PC-3 (cell line): Measurements from ENCODE around the gene PROSER3. TPM values are rescaled to one million over a fixed set of nuclear protein-coding genes. Genes with fewer than 3 reads are reported as not detected.

ENCODE experiments used
- ATAC-seq: fragments of 200-7000 bp; cut with Tn5 transposase; 2 replicates; pipeline ENCODE4 v1.9.1; 2020; ENCODE audit warnings: mild to moderate bottlenecking, moderate library complexity
- BruUV-seq: library from RNA; stranded (reverse); fragments of 400-500 nt; replicated peaks from 2 replicates; lab custom pipeline; 2021; lab: Mats Ljungman, UMichigan
- CTCF ChIA-PET: fragments of 300-600 bp; sonication (Branson Sonifier 250); formaldehyde crosslinking; loops from one replicate; lab custom pipeline; 2022; ENCODE audit warnings: antibody characterized with exemption; lab: Charles Lee
- POLR2A ChIA-PET: fragments of 300-600 bp; sonication (Branson Sonifier 250); formaldehyde crosslinking; loops from one replicate; lab custom pipeline; 2022; ENCODE audit warnings: antibody characterized with exemption; ENCODE audit not compliant: unreplicated experiment; lab: Charles Lee
- DNase-seq: peaks from one replicate; pipeline ENCODE4 v3.0.0-alpha.2; 2015
- H2AFZ ChIP-seq: fragments of 300-600 bp; sonication (generic); 2 replicates; pipeline ENCODE4 v1.6.0; 2016; ENCODE audit warnings: antibody characterized with exemption, low read length
- H3F3A ChIP-seq: fragments of 300-600 bp; sonication (generic); one replicate; pipeline ENCODE4 v1.6.0; 2017; ENCODE audit warnings: antibody characterized with exemption, low read length, control low read depth, mild to moderate bottlenecking; ENCODE audit not compliant: unreplicated experiment
- H3K27ac ChIP-seq: fragments of 300-600 bp; sonication (generic); 2 replicates; pipeline ENCODE4 v1.5.1; 2016; ENCODE audit warnings: mild to moderate bottlenecking, low read length
- H3K27me3 ChIP-seq: fragments of 300-600 bp; sonication (generic); 2 replicates; pipeline ENCODE4 v1.6.1; 2016; ENCODE audit warnings: low read length, mixed read lengths
- H3K36me3 ChIP-seq: fragments of 300-600 bp; sonication (generic); 2 replicates; pipeline ENCODE4 v1.6.1; 2016; ENCODE audit warnings: low read depth, mixed run types, low read length, mixed read lengths
- H3K4me1 ChIP-seq: fragments of 300-600 bp; sonication (generic); 2 replicates; pipeline ENCODE4 v1.5.1; 2016; ENCODE audit warnings: low read length; ENCODE audit not compliant: insufficient read depth
- H3K4me2 ChIP-seq: fragments of 300-600 bp; sonication (generic); 2 replicates; pipeline ENCODE4 v1.6.0; 2016; ENCODE audit warnings: low read length
- H3K4me3 ChIP-seq: fragments of 300-600 bp; sonication (generic); 2 replicates; pipeline ENCODE4 v1.5.1; 2016; ENCODE audit warnings: mild to moderate bottlenecking, low read length, mixed read lengths
- H3K79me2 ChIP-seq: fragments of 300-600 bp; sonication (generic); 2 replicates; pipeline ENCODE4 v1.6.1; 2017; ENCODE audit warnings: low read length, mixed read lengths
- H3K9ac ChIP-seq: fragments of 300-600 bp; sonication (generic); 2 replicates; pipeline ENCODE4 v1.6.0; 2016; ENCODE audit warnings: mild to moderate bottlenecking, low read length
- H3K9me2 ChIP-seq: fragments of 300-600 bp; sonication (generic); replicated peaks from 2 replicates; pipeline ENCODE4 v1.6.1; 2016; ENCODE audit warnings: mixed run types, low read length, mixed read lengths
- H3K9me3 ChIP-seq: fragments of 300-600 bp; sonication (generic); 2 replicates; pipeline ENCODE4 v1.6.1; 2016; ENCODE audit warnings: low read length, mixed read lengths
- H4K20me1 ChIP-seq: fragments of 300-600 bp; sonication (generic); 2 replicates; pipeline ENCODE4 v1.6.1; 2016; ENCODE audit warnings: low read length, mixed read lengths
- CTCF ChIP-seq: fragments of 300-600 bp; sonication (generic); conservative IDR thresholded peaks from 2 replicates; pipeline ENCODE4 v1.5.1; 2017; ENCODE audit warnings: antibody characterized with exemption, low read depth, mild to moderate bottlenecking, low read length
- EZH2 ChIP-seq: fragments of 300-600 bp; sonication (generic); IDR thresholded peaks from one replicate; pipeline ENCODE4 v1.6.1; 2017; ENCODE audit warnings: antibody characterized with exemption, mild to moderate bottlenecking, low read length; ENCODE audit not compliant: unreplicated experiment
- EZH2phosphoT487 ChIP-seq: fragments of 300-600 bp; sonication (generic); IDR thresholded peaks from 2 replicates; pipeline ENCODE4 v1.6.1; 2018; ENCODE audit warnings: mild to moderate bottlenecking, antibody characterized with exemption, low read length, borderline replicate concordance
- intact Hi-C: fragments of 100-400 bp; cut with micrococcal nuclease; formaldehyde crosslinking; loops from 2 replicates; pipeline ENCODE4 v1.9.0; 2023
- total RNA-seq: library from RNA; depleted of rRNA; stranded (reverse); fragments of >200 nt; gene quantifications from 2 replicates; pipeline ENCODE4 v1.2.3, GENCODE V29; 2014

PROSER3 gene
- total RNA-seq, 1 experiment from 2014 or later: 5.5 TPM

- intact Hi-C loops: no loop called here
- ATAC-seq: no peak
- Histone ChIP-seq H3K9me2 (no peaks in the 10 kb centered on the region), H2AFZ (no peak overlapping the region), H3K9me3 (no peaks in the 10 kb centered on the region), H3K27ac (no peak overlapping the region), H3K4me2 (no peak overlapping the region), H3K4me1 (no peaks in the 10 kb centered on the region), H3K9ac (no peak overlapping the region), H3F3A (no peaks in the 10 kb centered on the region), H4K20me1 (no peaks in the 10 kb centered on the region), H3K79me2 (no peaks in the 10 kb centered on the region), H3K4me3 (no peak overlapping the region), H3K36me3 (no peaks in the 10 kb centered on the region), H3K27me3 (no peaks in the 10 kb centered on the region)
- ChIA-PET POLR2A (no interaction called here), CTCF (no interaction called here)
- no peak for DNase-seq
- no TSS peak for BruUV-seq
- TF ChIP-seq EZH2 (no peak), EZH2phosphoT487 (no peak)
Observed at GRCh38 chr19:35789195-35789977, 31.4 kb downstream of the PROSER3 start.

GRCh38 chr19:35789978-35790944 is 32.3 kb downstream of the PROSER3 start:
- ATAC-seq (no peak), DNase-seq (no peak)
- no TSS peak for BruUV-seq
- no peak overlapping the region for H2AFZ ChIP-seq
- H3K79me2 ChIP-seq: no peaks in the 10 kb centered on the region
- ChIA-PET POLR2A (no interaction called here), CTCF (no interaction called here)
- H3K4me3 ChIP-seq: no peak overlapping the region
- H3K4me2 ChIP-seq: no peak overlapping the region
- H3K9ac ChIP-seq: no peak overlapping the region
- intact Hi-C loops: no loop called here
- H3K9me3 ChIP-seq: no peaks in the 10 kb centered on the region
- no peaks in the 10 kb centered on the region for H3K4me1 ChIP-seq
- H4K20me1 ChIP-seq: no peaks in the 10 kb centered on the region
- TF ChIP-seq EZH2phosphoT487 (no peak), CTCF (no peak), EZH2 (no peak)
- no peaks in the 10 kb centered on the region for H3K9me2 ChIP-seq
- no peaks in the 10 kb centered on the region for H3K27me3 ChIP-seq
- no peaks in the 10 kb centered on the region for H3F3A ChIP-seq
- H3K36me3 ChIP-seq: no peaks in the 10 kb centered on the region
- no peak overlapping the region for H3K27ac ChIP-seq

- ATAC-seq (no peak), DNase-seq (no peak)
- H3K36me3 ChIP-seq: no peaks in the 10 kb centered on the region
- H3K27ac ChIP-seq: no peak overlapping the region
- intact Hi-C loops: no loop called here
- ChIA-PET POLR2A (no interaction called here), CTCF (no interaction called here)
- no peaks in the 10 kb centered on the region for H4K20me1 ChIP-seq
- TF ChIP-seq EZH2: no peak
- no peak for TF ChIP-seq EZH2phosphoT487
- TF ChIP-seq CTCF: 0 out of 2 replicates have a peak, but pooled peaks have one; percentile 20
- no peaks in the 10 kb centered on the region for H3F3A ChIP-seq
- no peak overlapping the region for H3K4me3 ChIP-seq
- H3K4me2 ChIP-seq: no peak overlapping the region
- H3K27me3 ChIP-seq: no peaks in the 10 kb centered on the region
- H3K79me2 ChIP-seq: no peaks in the 10 kb centered on the region
- H3K4me1 ChIP-seq: no peaks in the 10 kb centered on the region
- H3K9ac ChIP-seq: no peak overlapping the region
- H3K9me3 ChIP-seq: no peaks in the 10 kb centered on the region
- BruUV-seq: no TSS peak
- H2AFZ ChIP-seq: no peak overlapping the region
- H3K9me2 ChIP-seq: no peaks in the 10 kb centered on the region
Observed at GRCh38 chr19:35790981-35791813, 33.2 kb downstream of the PROSER3 start.
